B cell (primary cell): Measurements from ENCODE around the gene RUFY1.

Experiments
- EZH2 ChIP-seq: IDR thresholded peaks from 2 replicates; pipeline ENCODE4 v1.6.1; 2012; ENCODE audit warnings: borderline replicate concordance, low read depth, mild to moderate bottlenecking, moderate library complexity, low read length; ENCODE audit not compliant: insufficient read depth, poor library complexity, severe bottlenecking
- TF ChIP-seq, protein P1 (sequence below): fragments of 200-600 bp; IDR thresholded peaks from one replicate; pipeline ENCODE4 v1.8.0; 2022; ENCODE audit warnings: antibody characterized with exemption, mild to moderate bottlenecking

DNA sequence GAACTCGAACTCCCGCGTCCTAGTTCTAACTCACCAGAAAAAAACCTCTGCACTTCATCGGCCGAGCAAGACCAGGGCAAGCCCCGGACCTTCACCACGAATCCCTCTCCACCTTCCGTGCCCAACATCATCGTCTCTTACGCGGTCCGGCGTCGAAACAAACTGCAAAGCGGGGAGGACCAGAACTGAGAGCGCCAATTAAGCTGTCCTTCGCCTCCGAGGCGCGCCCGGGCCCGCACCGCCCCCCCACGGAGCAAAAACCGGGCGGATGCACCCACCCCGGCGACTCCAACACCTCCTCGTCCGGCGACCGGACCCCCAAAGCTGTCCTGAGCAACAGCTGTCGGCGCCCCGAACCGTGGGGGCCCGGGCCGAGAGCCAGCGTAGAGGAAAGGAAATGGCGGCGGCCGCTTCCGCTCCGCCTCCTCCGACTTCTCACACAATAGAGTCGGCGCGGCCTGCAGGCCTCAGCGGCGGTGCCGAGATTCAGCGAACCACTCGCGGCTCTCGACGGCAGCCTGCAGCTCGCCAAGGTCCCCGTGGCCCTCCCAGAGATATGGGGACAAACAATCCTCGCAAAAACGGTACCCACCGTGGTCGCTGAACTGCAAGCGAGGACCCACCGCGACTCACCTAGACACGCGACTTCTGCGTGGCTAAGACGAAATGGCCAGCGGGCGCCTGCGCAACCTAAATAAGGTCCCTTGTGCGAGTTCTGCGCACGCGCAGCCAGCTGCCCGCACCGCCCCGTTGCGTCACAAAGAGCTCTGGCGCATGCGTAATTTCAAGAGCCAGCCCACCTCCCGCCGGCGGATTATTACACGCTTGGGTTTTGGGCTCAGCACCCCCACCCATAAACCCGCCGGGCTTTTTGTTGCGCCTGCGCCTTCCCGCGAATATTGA, 72.9 kb downstream of the RUFY1 start, which contains the start of gene HNRNPH1:
- TF ChIP-seq EZH2 = no peak
- TF ChIP-seq, protein P1, sequence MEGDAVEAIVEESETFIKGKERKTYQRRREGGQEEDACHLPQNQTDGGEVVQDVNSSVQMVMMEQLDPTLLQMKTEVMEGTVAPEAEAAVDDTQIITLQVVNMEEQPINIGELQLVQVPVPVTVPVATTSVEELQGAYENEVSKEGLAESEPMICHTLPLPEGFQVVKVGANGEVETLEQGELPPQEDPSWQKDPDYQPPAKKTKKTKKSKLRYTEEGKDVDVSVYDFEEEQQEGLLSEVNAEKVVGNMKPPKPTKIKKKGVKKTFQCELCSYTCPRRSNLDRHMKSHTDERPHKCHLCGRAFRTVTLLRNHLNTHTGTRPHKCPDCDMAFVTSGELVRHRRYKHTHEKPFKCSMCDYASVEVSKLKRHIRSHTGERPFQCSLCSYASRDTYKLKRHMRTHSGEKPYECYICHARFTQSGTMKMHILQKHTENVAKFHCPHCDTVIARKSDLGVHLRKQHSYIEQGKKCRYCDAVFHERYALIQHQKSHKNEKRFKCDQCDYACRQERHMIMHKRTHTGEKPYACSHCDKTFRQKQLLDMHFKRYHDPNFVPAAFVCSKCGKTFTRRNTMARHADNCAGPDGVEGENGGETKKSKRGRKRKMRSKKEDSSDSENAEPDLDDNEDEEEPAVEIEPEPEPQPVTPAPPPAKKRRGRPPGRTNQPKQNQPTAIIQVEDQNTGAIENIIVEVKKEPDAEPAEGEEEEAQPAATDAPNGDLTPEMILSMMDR = no peak
